GM12878 (cell line): ENCODE measurements around the gene MYT1. TPM values are rescaled to one million over a fixed set of nuclear protein-coding genes. Genes with fewer than 3 reads are reported as not detected.
"Not testable (repeated sequence)": the region's sequence is repeated elsewhere in the genome, so short reads cannot be mapped to it uniquely, and the experiment has no call there.

Experiments used
- ATAC-seq: fragments of 200-7000 bp; cut with Tn5 transposase; 3 replicates; pipeline ENCODE4 v1.9.1; 2020; ENCODE audit warnings: mild to moderate bottlenecking, moderate library complexity
- BruUV-seq: library from RNA; stranded (reverse); fragments of 400-500 nt; replicated peaks from 2 replicates; lab custom pipeline; 2021; lab: Mats Ljungman, UMichigan
- CTCF ChIA-PET: fragments of 300-600 bp; sonication (Branson Sonifier 250); formaldehyde crosslinking; extraction: SDS; loops from one replicate; lab custom pipeline; 2021; ENCODE audit warnings: inconsistent platforms; lab: Yijun Ruan, JAX
- POLR2A ChIA-PET: fragments of 350-600 bp; formaldehyde crosslinking; extraction: SDS; loops from one replicate; lab custom pipeline; 2021; ENCODE audit warnings: inconsistent platforms; lab: Charles Lee
- RAD21 ChIA-PET: fragments of 300-600 bp; sonication (Branson Sonifier 250); formaldehyde crosslinking; loops from one replicate; lab custom pipeline; 2023; ENCODE audit warnings: antibody characterized with exemption; ENCODE audit not compliant: unreplicated experiment; lab: Charles Lee
- SMC1A ChIA-PET: fragments of 300-600 bp; sonication (Branson Sonifier 250); formaldehyde crosslinking; loops from one replicate; lab custom pipeline; 2023; ENCODE audit not compliant: unreplicated experiment, uncharacterized antibody; lab: Charles Lee
- DNase-seq: peaks from one replicate; pipeline ENCODE4 v3.0.0-alpha.2; 2011; ENCODE audit warnings: low read depth, low spot score
- FAIRE-seq: peaks from 3 replicates; lab custom pipeline; 2011; peaks lifted over from hg19 to GRCh38; lab: Jason Lieb, UNC
- H2AFZ ChIP-seq: 2 replicates; pipeline ENCODE4 v1.6.0; 2011; ENCODE audit warnings: low read depth, low read length, control low read depth; ENCODE audit not compliant: control insufficient read depth
- H3K27ac ChIP-seq: 2 replicates; pipeline ENCODE4 v1.5.1; 2011; ENCODE audit warnings: control low read depth; ENCODE audit not compliant: control insufficient read depth, insufficient read depth
- H3K27me3 ChIP-seq, 2 experiments: replicated peaks in 1 of 2; 2 replicates each; pipeline versions ENCODE4 v1.6.0 to v1.6.1; 2011; ENCODE audit warnings: low read length in 1 of 2; ENCODE audit not compliant: control insufficient read depth in 2 of 2, insufficient read depth in 2 of 2
- H3K36me3 ChIP-seq, 2 experiments: 2 replicates each; pipeline ENCODE4 v1.5.1; 2011; ENCODE audit warnings: low read length in 1 of 2; ENCODE audit not compliant: control insufficient read depth in 2 of 2, insufficient read depth in 2 of 2
- H3K4me1 ChIP-seq: 2 replicates; pipeline ENCODE4 v1.6.1; 2011; ENCODE audit warnings: mild to moderate bottlenecking, low read length, moderate library complexity, mixed read lengths; ENCODE audit not compliant: control insufficient read depth, insufficient read depth
- H3K4me2 ChIP-seq: 2 replicates; pipeline ENCODE4 v1.6.0; 2011; ENCODE audit warnings: control low read depth; ENCODE audit not compliant: control insufficient read depth, insufficient read depth
- H3K4me3 ChIP-seq: fragments of 200-600 bp; sonication (generic); 2 replicates; pipeline ENCODE4 v1.5.1; 2016
- H3K79me2 ChIP-seq: 2 replicates; pipeline ENCODE4 v1.6.0; 2011; ENCODE audit warnings: low read length; ENCODE audit not compliant: control insufficient read depth, insufficient read depth
- H3K9ac ChIP-seq: 2 replicates; pipeline ENCODE4 v1.8.0; 2011; ENCODE audit warnings: low read length, control low read depth, mixed read lengths; ENCODE audit not compliant: control insufficient read depth, insufficient read depth
- H3K9me3 ChIP-seq: replicated peaks from 3 replicates; pipeline ENCODE4 v1.5.1; 2011; ENCODE audit warnings: mild to moderate bottlenecking, low read length; ENCODE audit not compliant: control insufficient read depth, insufficient read depth
- H4K20me1 ChIP-seq: 2 replicates; pipeline ENCODE4 v1.6.0; 2011; ENCODE audit not compliant: control insufficient read depth, insufficient read depth
- CREM ChIP-seq: IDR thresholded peaks from 2 replicates; pipeline ENCODE4 v1.6.1; 2014; ENCODE audit warnings: antibody characterized with exemption, low read depth
- WGBS: methylation state at CpG from one replicate; pipeline ENCODE4 v1.1.6; 2016; ENCODE audit warnings: low lambda C conversion rate; ENCODE audit not compliant: insufficient replicate concordance, insufficient coverage; ENCODE audit errors: missing lambda C conversion rate; 5-methylcytosine and 5-hydroxymethylcytosine counted together
- in situ Hi-C: fragments of 300-500 bp; cut with MboI; formaldehyde crosslinking; loops from 9 replicates; pipeline ENCODE4 v1.14.3; 2018; ENCODE audit warnings: mixed read lengths
- intact Hi-C: fragments of 100-400 bp; cut with micrococcal nuclease; formaldehyde crosslinking; loops from one replicate; pipeline ENCODE4 v1.14.2; 2022; ENCODE audit not compliant: unreplicated experiment
- polyA plus RNA-seq, 11 experiments: library from polyadenylated mRNA; depleted of rRNA in 4 of 11; unstranded in 6 of 11; stranded (reverse) in 5 of 11; fragments of >200 nt; fragmentation: Nextera tagmentation in 4 of 11; fragmentation: Illumina TruSeq in 1 of 11; extraction: Ambion mirVana in 4 of 11; extraction: Trizol in 1 of 11; gene quantifications; 1 replicate in 1 of 11; 2 replicates in 10 of 11; pipeline versions ENCODE4 v1.2.1 to v1.2.3, GENCODE V29; 2011 to 2016; ENCODE audit warnings: inconsistent platforms in 2 of 11, missing spikeins in 2 of 11, low read depth in 1 of 11
- total RNA-seq, 4 experiments: library from RNA; depleted of rRNA in 3 of 4; stranded (reverse); fragments of >200 nt in 3 of 4; fragmentation: Illumina TruSeq in 1 of 4; extraction: Trizol in 1 of 4; gene quantifications; 2 replicates each; pipeline versions ENCODE4 v1.2.1 to v1.2.3, GENCODE V29; 2013 to 2021

MYT1 gene
- total and polyA plus RNA-seq, 10 of the 15 experiments (the other 5 are each of a cell fraction or from before 2014, with no cell fraction given) = 0.01 to 0.10 TPM; not detected in 8

- Histone ChIP-seq H3K27me3 (peaks cover 0 to 3% of the 10 kb centered on the region in 2 experiments; a peak in 1 of 4 replicates), H3K9ac (no peak overlapping the region), H3K27ac (no peak overlapping the region), H3K9me3 (no peaks in the 10 kb centered on the region), H3K36me3 (no peaks in the 10 kb centered on the region), H3K79me2 (no peaks in the 10 kb centered on the region), H3K4me2 (no peak overlapping the region), H3K4me3 (no peak overlapping the region), H3K4me1 (peaks cover 5% of the 10 kb centered on the region), H2AFZ (no peak overlapping the region), H4K20me1 (no peaks in the 10 kb centered on the region)
- intact Hi-C loops = no loop called here
- DNase-seq = no peak
- ATAC-seq = no peak
- ChIA-PET POLR2A (interaction anchor here (0.6 to 1.0 kb wide), 2 partner anchors 33 to 588 kb away, joined by 3 read pairs; no protein-coding TSS in a partner anchor), CTCF (interaction anchor here (1.2 to 2.8 kb wide), 4 partner anchors 17 to 59 kb away, joined by 3 to 12 read pairs (median 6); partner anchors contain the start of gene LKAAEAR1), SMC1A (no interaction called here), RAD21 (interaction anchor here (1.1 kb wide), 1 partner anchor 39 kb away, joined by 4 read pairs; no protein-coding TSS in a partner anchor)
- 47% methylated on average over 12 of the region's 17 CpGs for WGBS
- in situ Hi-C loops = no loop called here
- BruUV-seq = no TSS peak
- FAIRE-seq = no peak
- no peak for TF ChIP-seq CREM
Measured at GRCh38 chr20:64116541-64117431, 47.5 kb upstream of the MYT1 start.

DNA sequence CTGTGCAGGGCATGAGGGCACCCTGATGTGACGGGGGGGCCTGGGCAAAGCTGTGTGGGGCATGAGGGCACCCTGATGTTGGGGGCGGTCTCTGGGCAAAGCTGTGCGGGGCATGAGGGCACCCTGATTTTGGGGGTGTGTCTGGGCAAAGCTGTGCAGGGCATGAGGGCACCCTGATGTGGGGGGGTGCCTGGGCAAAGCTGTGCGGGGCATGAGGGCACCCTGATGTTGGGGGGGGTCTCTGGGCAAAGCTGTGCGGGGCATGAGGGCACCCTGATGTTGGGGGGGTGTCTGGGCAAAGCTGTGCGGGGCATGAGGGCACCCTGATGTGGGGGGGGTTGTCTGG, 46.8 kb upstream of the MYT1 start:
- in situ Hi-C loops, POLR2A ChIA-PET, H3K27me3 ChIP-seq, H3K27ac ChIP-seq, H3K9me3 ChIP-seq, BruUV-seq, H3K4me1 ChIP-seq, SMC1A ChIA-PET, H3K9ac ChIP-seq, H2AFZ ChIP-seq, intact Hi-C loops, ATAC-seq, H3K4me2 ChIP-seq, FAIRE-seq, DNase-seq, RAD21 ChIA-PET, H3K36me3 ChIP-seq, H3K4me3 ChIP-seq, H3K79me2 ChIP-seq, H4K20me1 ChIP-seq: not testable (repeated sequence)
- CTCF ChIA-PET = interaction anchor here (1.5 to 1.7 kb wide), 2 partner anchors 17 to 34 kb away, joined by 4 to 7 read pairs; no protein-coding TSS in a partner anchor
- 89% methylated on average over 1 of the region's 6 CpGs for WGBS
